GM19035 (cell line): ENCODE data around the gene XRCC6.
"Not testable (repeated sequence)": the region's sequence is repeated elsewhere in the genome, so short reads cannot be mapped to it uniquely, and the experiment has no call there.

Source experiments
- ATAC-seq: cut with Tn5 transposase; IDR thresholded peaks from one replicate; pipeline ENCODE4 v1.9.1; 2021; ENCODE audit not compliant: unreplicated experiment

Gene XRCC6

DNA sequence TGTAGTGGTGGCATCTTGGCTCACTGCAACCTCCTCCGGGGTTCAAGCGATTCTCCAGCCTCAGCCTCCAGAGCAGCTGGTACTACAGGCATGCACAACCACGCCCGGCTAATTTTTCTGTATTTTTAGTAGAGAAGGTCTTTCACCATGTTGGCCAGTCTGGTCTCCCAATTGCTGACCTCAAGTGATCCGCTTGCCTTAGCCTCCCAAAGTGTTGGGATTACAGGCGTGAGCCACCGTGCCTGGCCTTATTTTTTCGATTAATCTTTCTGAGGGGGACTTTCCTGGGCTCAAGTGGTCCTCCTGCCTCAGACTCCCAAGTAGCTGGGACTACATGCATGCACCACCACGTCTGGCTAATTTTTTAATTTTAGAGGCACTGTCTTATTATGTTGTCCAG is 62.0 kb downstream of the XRCC6 start:
- ATAC-seq: no peak

DNA sequence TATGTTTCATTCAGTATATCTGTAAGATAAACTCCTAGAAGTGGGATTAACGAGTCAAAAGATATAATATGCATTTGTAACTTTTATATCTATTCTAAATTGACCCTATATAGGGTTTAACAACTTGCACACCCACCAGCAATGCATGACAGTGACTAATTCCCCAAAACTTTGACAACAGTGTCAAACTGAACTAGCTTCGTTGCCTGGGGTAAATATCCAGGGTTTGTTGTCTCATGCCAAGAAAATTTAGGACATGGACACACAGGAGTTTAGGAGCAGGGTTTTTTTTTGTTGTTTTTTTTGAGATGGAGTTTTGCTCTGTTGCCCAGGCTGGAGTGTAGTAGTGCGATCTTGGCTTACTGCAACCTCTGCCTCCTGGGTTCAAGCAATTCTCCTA is 62.5 kb downstream of the XRCC6 start:
- no peak for ATAC-seq

DNA sequence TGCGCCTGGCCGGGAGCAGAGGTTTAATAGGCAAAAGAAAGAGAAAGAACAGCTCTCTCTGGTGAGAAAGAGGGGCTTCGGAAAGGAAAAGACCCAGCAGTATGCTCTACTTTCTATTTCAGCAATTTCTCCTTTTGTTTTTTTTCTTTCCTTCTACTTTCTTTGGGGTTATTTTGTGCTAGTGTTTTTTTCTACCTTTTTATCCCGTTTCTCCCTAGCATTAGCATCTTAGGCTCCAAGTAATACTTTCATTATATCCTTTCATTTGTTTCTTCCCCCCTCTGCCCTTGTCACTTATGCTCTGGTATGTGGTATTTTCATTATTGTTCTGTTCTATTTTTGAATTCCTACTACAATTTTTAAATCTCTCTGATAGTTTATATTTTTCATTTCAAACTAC is 63.1 kb downstream of the XRCC6 start:
- no peak for ATAC-seq

DNA sequence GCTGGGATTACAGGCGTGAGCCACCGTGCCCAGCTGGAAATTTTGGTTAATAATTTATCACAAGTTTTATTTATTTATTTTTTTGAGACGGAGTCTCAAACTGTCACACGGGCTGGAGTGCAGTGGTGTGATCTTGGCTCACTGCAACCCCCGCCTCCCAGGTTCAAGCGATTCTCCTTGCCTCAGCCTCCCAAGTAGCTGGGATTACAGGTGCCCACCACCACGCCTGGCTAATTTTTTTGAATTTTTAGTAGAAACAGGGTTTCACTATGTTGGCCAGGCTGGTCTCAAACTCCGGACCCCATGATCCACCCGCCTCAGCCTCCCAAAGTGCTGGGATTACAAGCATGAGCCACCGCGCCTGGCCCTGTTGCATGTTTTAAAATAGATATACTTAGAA is 65.8 kb downstream of the XRCC6 start:
- not testable (repeated sequence) for ATAC-seq

DNA sequence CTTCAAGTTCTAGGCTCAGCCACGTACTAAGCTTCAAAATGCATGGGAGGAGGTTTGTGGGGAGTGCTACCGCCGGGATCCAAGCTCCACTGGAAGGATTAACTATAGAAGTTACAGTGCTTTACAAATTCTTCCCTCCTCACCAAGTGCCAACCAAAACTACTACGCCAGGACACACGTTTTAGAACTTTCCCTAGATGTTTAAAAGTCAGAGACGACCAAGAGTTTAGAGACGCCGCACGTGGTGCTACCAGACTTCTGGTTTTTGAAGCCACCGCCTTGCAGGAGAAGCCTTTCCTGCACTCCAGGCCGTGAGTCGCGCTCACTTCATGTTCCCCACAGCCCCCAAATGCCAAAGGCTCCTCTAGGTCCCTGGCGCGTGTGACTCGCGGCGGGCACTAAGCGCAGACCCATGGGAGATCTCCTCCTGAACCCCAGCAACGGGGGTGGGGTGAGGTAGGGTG is 66.8 kb downstream of the XRCC6 start:
- ATAC-seq: peak; percentile 14

DNA sequence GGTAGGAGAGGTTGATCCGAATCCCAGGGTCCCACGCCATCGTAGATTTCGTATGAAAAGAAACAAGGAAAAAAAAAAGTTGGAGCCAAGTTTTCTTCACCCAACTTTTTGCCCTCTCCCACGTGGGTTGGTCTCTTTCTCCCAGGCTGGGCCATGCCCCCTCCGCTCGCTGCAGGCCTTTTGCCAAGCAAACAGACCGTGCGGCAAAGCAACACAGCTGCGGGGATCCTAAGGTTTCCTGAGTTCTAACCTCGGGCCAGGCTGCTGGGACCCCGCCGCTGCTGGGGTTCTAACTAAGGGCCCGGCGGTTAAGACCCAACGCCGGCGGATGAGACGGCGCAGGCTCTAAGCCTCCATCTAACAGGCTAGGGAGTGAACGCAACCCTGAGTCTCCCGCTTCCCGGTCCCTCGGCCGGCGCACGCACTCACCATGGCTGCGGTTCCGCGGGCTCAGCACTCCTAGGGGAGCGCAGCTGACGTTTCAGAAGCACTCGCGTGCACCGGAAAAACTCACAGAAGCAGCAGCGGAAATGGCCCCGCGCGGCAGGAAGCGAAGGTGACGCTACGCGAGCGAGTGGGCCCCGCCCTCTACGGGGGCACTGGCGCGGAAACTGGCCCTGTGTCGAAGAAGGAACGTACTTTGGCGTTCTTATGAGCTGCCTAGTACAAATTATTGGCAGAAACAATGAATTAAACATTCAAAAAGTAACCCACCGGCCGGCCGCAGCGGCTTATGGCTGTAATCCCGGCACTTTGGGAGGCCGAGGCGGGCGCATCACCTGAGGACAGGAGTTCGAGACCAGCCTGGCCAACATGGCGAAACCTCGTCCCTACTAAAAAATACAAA is 67.5 kb downstream of the XRCC6 start, which contains the start of gene SNU13:
TSS of gene SNU13 (minus strand) at position 503 of the 847 bp plus-strand sequence. CDS start at position 432, 71 bp downstream.
- peak; percentile 91 for ATAC-seq

DNA sequence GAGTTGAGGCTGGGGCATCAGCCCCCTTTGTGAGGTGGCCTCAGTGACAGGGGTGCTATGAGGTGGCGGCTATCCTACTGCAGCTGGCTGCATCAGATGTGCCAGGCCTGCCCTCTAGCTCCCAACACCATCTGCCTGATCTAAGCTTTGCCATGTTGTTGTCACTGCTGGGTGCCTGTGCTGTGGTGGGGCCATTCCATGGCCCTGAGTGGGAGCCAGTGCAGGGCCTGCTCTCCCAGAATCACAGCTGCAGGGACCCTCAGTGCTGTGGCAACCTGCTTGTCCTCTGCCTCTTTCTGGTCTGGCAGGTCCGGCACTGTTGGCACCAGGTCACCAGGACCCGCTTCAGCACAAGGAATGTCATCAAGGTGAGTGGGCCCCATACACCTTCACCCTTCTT is 69.4 kb downstream of the XRCC6 start:
- ATAC-seq: no peak

DNA sequence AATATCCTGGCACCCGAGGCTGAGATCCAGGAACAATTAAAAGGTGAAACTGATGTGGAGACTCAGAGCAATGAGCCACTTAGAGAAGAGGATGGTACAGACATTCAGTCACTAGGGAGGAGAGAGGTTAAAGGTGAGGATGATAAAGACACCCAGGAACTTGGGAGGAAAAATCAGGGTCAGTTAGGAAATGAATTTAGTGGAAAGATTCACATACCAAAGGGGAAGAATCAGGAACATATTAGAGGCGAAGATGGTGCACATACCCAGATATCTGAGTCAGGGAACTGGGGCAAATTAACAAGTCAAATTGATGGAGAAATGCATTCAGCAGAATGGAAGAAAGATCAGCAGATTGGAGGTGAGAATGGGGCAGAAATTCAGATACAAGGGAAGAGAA is 74.1 kb downstream of the XRCC6 start:
- no peak for ATAC-seq

DNA sequence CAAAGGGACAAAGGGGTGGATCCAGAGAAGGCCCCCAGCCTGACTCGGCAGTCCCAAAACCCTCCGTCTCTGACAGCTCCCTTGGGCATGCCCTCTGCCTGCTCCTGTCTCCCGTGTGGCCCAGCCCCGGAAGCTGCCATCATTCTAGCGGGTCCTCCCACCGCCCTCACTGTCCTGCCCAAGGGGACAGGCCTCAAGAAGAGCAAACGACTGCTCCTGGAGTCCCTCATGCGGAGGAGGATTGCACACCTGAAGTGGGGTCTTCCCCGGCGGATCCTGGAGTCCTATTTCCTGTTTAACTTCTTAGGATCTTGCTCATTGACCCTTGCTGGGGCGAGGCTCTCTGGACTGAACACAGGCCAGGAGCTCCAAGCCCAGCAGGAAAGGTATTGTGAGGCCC is 75.6 kb downstream of the XRCC6 start:
- no peak for ATAC-seq

DNA sequence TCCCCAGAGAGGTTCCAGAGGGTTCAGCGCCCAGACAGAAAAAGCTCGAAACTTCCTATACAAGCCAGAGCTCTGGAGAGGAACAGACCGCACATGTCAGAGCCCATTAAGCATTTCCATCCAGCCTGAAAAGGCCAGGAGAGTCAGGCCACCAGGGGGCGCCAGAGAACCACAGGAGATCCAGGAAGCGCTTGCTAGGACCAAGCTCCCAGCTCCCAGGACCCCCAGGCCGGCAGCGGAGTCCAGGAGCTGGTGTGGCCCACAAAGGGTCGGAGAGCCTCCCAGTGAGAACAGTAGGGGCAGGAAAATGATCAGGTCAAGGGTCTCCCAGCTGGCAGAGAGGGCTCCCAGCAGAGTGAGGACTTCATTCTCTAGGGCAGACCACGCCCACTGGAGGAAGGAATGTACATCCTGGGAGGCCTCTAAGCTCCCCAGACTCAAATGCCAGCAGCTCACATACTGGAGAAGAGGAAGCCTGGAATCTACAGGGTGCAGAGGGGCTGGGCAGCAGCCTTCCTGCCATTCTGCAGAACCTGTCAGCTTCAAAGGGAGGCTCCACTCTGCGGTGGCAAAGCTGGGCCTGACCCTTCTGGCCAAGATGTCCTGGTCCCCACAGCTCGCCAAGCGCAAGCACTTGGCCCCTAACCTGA is 76.2 kb downstream of the XRCC6 start:
- ATAC-seq: no peak

DNA sequence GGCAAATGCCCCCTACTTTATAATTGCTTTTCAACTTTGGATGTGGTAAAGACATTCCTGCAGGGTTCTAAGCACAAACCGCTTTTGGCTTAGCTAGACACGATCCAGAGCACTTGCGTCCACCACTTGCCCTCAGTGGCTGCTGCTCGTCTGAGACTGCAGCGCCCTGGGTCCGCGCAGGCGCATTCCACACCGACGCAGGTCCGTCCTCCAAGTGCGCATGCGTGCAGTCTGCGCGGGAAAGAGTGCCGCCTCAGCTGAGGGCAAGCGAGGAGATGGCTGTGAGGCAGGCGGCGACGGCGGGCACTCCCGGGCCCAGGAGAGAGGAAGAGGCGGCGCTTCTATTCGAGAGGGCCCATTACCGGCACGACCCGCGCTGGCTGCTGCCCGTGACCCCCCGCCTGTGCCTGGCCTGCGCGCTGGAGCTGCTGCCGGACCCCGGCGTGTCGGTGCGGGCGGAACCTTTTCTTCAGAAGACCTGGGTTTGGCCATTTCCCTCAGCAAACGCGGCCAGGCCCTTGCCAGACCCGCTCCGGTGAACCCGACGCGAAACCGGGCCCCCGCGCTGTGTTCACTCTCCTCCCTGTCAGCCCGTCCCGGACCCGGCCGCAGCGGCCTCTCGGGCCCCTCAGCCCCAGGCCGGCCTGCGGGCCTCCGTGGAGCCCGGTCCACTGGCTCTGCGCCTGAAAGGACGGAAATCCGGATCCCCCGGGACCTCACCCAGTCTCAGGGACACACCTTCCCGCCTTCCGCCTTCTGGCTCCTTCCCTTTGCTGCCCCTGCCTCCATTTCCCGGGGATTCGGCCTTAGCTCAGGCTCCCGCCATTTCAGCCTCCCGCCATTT is 78.4 kb downstream of the XRCC6 start, which contains the start of gene MEI1:
TSS of gene MEI1 (plus strand) at position 240 of the 844 bp plus-strand sequence. CDS start at position 276, 36 bp downstream.
- no peak for ATAC-seq

DNA sequence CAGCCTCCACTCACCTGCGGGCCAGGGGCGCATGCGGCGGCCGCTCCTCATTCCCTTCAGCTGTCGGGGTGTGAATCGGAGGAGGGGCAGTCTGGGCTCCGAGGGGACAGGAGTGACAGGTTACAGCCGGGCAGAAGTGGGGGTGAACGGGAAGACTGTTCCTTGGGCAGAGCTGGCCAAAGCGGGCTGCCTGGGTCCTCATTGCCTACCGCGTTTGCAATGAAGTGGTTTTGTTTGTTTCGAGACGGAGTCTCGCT is 78.9 kb downstream of the XRCC6 start:
- no peak for ATAC-seq

DNA sequence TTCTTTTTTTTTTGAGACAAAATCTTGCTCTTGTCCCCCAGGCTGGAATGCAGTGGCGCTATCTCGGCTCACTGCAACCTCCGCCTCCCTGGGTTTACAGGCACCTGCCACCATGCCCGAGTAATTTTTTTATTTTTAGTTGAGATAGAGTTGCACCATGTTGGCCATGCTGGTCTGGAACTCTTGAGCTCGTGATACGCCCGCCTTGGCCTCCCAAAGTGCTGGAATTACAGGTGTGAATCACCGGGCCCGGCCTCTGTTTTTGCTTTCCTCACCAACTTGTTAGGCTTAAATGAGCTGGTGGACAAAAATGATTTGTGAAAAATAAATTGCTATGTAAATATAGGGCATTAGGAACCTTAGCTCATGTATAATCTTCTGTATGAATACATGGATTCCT is 81.7 kb downstream of the XRCC6 start:
- no peak for ATAC-seq

DNA sequence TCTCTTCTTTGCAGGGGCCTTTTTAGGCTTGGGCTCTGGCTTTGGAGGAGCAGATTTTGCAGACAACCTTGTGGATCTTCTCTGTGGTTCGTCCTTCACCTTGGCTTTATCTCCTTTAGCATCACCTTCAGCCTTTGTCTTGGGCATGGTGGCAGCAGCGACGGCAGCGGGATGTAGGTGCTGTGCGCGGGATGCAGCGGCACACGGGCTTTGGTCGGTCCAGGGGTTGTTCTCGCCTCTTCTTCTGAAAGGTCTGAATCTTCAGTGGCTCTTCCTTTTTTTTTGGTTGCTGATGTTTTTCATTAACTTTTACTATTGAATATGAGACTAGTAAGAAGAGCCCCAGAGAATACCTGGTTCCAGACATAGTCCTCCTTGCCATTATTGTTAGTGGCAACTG is 88.2 kb downstream of the XRCC6 start:
- no peak for ATAC-seq

DNA sequence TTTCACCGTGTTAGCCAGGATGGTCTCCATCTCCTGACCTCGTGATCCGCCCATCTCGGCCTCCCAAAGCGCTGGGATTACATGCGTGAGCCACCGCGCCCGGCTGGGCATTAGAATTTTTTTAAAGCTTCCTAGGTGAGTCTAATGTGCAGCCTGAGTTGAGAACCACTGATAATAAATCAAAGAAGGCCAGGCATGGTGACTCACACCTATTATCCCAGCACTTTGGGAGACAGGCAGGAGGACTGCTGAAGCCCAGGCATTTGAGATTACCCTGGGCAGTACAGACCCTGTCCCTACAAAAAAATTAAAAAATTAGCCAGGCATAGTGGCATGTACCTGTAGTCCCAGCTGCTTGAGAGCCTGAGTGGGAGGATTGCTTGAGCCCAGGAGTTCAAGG is 91.9 kb downstream of the XRCC6 start:
- no peak for ATAC-seq
